Right hindlimb (tissue), 1 donor: Measurements from ENCODE around the gene CPNE9.

Experiments
- DNase-seq: peaks from one replicate; pipeline ENCODE4 v3.0.0-alpha.2; 2018

Gene CPNE9

GRCh38 chr3:9688961-9689360 lies 14.7 kb upstream of the CPNE9 start:
- no peak for DNase-seq

GRCh38 chr3:9689757-9690156 lies 13.9 kb upstream of the CPNE9 start:
- no peak for DNase-seq

GRCh38 chr3:9690451-9691450 lies 12.9 kb upstream of the CPNE9 start:
- DNase-seq: no peak

- DNase-seq: no peak
These were observed 12.0 kb upstream of the CPNE9 start for GRCh38 chr3:9691636-9692035.

GRCh38 chr3:9692416-9692815 lies 11.2 kb upstream of the CPNE9 start:
- DNase-seq: no peak

GRCh38 chr3:9695345-9695744 lies 8.3 kb upstream of the CPNE9 start:
- DNase-seq: no peak

- no peak for DNase-seq
These were observed 7.9 kb upstream of the CPNE9 start for GRCh38 chr3:9695746-9696145.

GRCh38 chr3:9696480-9697220 lies 7.0 kb upstream of the CPNE9 start:
- DNase-seq: no peak

- no peak for DNase-seq
These were observed 5.7 kb upstream of the CPNE9 start for GRCh38 chr3:9697892-9698291.

- DNase-seq: no peak
These were observed 5.3 kb upstream of the CPNE9 start for GRCh38 chr3:9698293-9698692.

- no peak for DNase-seq
These were observed 3.1 kb upstream of the CPNE9 start for GRCh38 chr3:9700536-9700935.

GRCh38 chr3:9701006-9701405 lies 2.6 kb upstream of the CPNE9 start:
- no peak for DNase-seq

GRCh38 chr3:9701711-9702110 lies 1.9 kb upstream of the CPNE9 start:
- DNase-seq: no peak

- DNase-seq: no peak
These were observed 393 bp upstream of the CPNE9 start for GRCh38 chr3:9703240-9703639.

- DNase-seq: peak; percentile 60
These were observed 1.0 kb downstream of the CPNE9 start for GRCh38 chr3:9704347-9705322.

GRCh38 chr3:9710174-9710739 lies 6.6 kb downstream of the CPNE9 start:
- DNase-seq: no peak

- DNase-seq: no peak
These were observed 8.8 kb downstream of the CPNE9 start for GRCh38 chr3:9712415-9712814.

GRCh38 chr3:9713142-9713541 lies 9.5 kb downstream of the CPNE9 start:
- DNase-seq: no peak

GRCh38 chr3:9715136-9715535 lies 11.5 kb downstream of the CPNE9 start:
- DNase-seq: no peak

GRCh38 chr3:9715764-9716437 lies 12.3 kb downstream of the CPNE9 start:
- DNase-seq: peak; percentile 56

- DNase-seq: no peak
These were observed 13.3 kb downstream of the CPNE9 start for GRCh38 chr3:9716801-9717555.
